ENCODE data around the gene APOL2. TPM values are rescaled to one million over a fixed set of nuclear protein-coding genes. Genes with fewer than 3 reads are reported as not detected.
"Not testable (repeated sequence)": the region's sequence is repeated elsewhere in the genome, so short reads cannot be mapped to it uniquely, and the experiment has no call there.

Gene APOL2
- polyA plus RNA-seq, 1 donor (not counting 4 experiments of a cell fraction or from before 2014, with no cell fraction given), result 8.9 TPM

DNA sequence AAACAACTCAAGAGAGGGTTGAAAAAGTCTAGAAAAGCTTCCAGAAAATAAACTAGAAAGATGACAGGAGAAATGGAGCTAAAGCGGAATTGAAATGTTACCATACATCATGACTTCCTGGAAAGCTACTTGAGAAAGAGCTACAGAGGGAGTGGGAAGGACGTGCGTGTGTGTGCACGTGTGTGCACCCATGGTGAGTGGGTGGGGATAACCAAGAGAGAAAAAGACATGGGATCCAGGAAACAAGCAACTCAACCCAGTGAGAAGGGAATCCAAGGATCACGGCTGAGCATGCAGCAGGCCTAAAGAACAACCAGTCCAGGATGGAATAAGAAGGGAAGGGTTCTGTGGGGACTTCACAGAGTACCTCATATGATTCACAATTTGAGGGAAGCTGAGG lies 35.2 kb upstream of the APOL2 start:
- no peak for FAIRE-seq
- Histone ChIP-seq H3K9me1 (ENCODE audit: control insufficient read depth, extremely low read depth, insufficient read depth, low read length) (no peaks in the 10 kb centered on the region), H3K27ac (ENCODE audit: control insufficient read depth, insufficient read depth, low read length) (no peak overlapping the region), H4K20me1 (ENCODE audit: control insufficient read depth, extremely low read depth, insufficient read depth, low read length) (peaks cover 3% of the 10 kb centered on the region), H2AFZ (ENCODE audit: control insufficient read depth, low read length) (no peak overlapping the region), H3K9ac (ENCODE audit: control insufficient read depth, extremely low read depth, insufficient read depth, low read length) (no peak overlapping the region), H3K4me1 (ENCODE audit: control insufficient read depth, extremely low read depth, insufficient read depth, low read length) (no peaks in the 10 kb centered on the region), H3K36me3 (ENCODE audit: control insufficient read depth in 2 of 2, extremely low read depth in 1 of 2, insufficient read depth in 2 of 2, low read length in 2 of 2) (peaks cover 0 to 3% of the 10 kb centered on the region in 2 experiments), H3K4me2 (ENCODE audit: control insufficient read depth, extremely low read depth, insufficient read depth, low read depth, low read length) (no peak overlapping the region), H3K9me3 (ENCODE audit: control insufficient read depth, low read depth, low read length) (no peaks in the 10 kb centered on the region), H3K79me2 (ENCODE audit: control insufficient read depth, insufficient read depth, low read length) (no peaks in the 10 kb centered on the region), H3K27me3 (ENCODE audit: control insufficient read depth, extremely low read depth, insufficient read depth, low read length) (no peaks in the 10 kb centered on the region), H3K4me3 (ENCODE audit: control insufficient read depth in 2 of 3, extremely low read depth in 1 of 3, insufficient read depth in 2 of 3, low read depth in 1 of 3, low read length in 3 of 3) (no peak overlapping the region)
- no peak for TF ChIP-seq EZH2 (IDR thresholded peaks at IDR 0.05; ENCODE audit: low read length)
- TF ChIP-seq, protein P1, sequence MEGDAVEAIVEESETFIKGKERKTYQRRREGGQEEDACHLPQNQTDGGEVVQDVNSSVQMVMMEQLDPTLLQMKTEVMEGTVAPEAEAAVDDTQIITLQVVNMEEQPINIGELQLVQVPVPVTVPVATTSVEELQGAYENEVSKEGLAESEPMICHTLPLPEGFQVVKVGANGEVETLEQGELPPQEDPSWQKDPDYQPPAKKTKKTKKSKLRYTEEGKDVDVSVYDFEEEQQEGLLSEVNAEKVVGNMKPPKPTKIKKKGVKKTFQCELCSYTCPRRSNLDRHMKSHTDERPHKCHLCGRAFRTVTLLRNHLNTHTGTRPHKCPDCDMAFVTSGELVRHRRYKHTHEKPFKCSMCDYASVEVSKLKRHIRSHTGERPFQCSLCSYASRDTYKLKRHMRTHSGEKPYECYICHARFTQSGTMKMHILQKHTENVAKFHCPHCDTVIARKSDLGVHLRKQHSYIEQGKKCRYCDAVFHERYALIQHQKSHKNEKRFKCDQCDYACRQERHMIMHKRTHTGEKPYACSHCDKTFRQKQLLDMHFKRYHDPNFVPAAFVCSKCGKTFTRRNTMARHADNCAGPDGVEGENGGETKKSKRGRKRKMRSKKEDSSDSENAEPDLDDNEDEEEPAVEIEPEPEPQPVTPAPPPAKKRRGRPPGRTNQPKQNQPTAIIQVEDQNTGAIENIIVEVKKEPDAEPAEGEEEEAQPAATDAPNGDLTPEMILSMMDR (optimal IDR thresholded peaks at IDR 0.05 in 1 of 3, IDR thresholded peaks at IDR 0.05 in 1 of 3, conservative IDR thresholded peaks at IDR 0.05 in 1 of 3; ENCODE audit: extremely low read depth in 1 of 3, insufficient read depth in 2 of 3, low read length in 3 of 3), result no peak
- DNase-seq (ENCODE audit: low read depth, low spot score), result no peak
- dilution Hi-C loops (cut with MboI; ENCODE audit: extremely low pct_ligation_motif_present, low sequenced_read_pairs), result no loop called here

DNA sequence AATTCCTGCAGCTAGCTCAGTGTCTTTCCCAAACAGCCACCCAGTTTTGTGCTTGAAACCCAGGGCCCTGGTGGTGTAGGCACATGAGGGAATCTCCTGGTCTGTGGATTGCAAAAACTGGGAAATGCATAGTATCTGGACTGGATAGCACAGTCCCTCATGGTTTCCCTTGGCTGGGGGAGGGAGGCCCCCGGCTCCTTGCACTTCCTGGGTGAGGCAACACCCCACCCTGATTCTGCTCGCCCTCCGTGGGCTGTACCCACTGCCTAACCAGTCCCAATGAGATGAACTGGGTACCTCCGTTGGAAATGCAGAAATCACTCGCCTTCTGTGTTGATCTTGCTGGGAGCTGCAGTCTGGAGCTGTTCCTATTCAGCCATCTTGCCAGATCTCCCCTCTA lies 32.6 kb upstream of the APOL2 start:
- H3K4me1 ChIP-seq (ENCODE audit: control insufficient read depth, extremely low read depth, insufficient read depth, low read length); H3K9me3 ChIP-seq (ENCODE audit: control insufficient read depth, low read depth, low read length); H3K27ac ChIP-seq (ENCODE audit: control insufficient read depth, insufficient read depth, low read length); H3K4me2 ChIP-seq (ENCODE audit: control insufficient read depth, extremely low read depth, insufficient read depth, low read depth, low read length); H3K9ac ChIP-seq (ENCODE audit: control insufficient read depth, extremely low read depth, insufficient read depth, low read length); dilution Hi-C loops (cut with MboI; ENCODE audit: extremely low pct_ligation_motif_present, low sequenced_read_pairs); H3K4me3 ChIP-seq (ENCODE audit: control insufficient read depth in 2 of 3, extremely low read depth in 1 of 3, insufficient read depth in 2 of 3, low read depth in 1 of 3, low read length in 3 of 3); FAIRE-seq; H2AFZ ChIP-seq (ENCODE audit: control insufficient read depth, low read length); H3K36me3 ChIP-seq (ENCODE audit: control insufficient read depth in 2 of 2, extremely low read depth in 1 of 2, insufficient read depth in 2 of 2, low read length in 2 of 2); H3K27me3 ChIP-seq (ENCODE audit: control insufficient read depth, extremely low read depth, insufficient read depth, low read length); DNase-seq (ENCODE audit: low read depth, low spot score); H3K79me2 ChIP-seq (ENCODE audit: control insufficient read depth, insufficient read depth, low read length); H3K9me1 ChIP-seq (ENCODE audit: control insufficient read depth, extremely low read depth, insufficient read depth, low read length); H4K20me1 ChIP-seq (ENCODE audit: control insufficient read depth, extremely low read depth, insufficient read depth, low read length): not testable (repeated sequence)

DNA sequence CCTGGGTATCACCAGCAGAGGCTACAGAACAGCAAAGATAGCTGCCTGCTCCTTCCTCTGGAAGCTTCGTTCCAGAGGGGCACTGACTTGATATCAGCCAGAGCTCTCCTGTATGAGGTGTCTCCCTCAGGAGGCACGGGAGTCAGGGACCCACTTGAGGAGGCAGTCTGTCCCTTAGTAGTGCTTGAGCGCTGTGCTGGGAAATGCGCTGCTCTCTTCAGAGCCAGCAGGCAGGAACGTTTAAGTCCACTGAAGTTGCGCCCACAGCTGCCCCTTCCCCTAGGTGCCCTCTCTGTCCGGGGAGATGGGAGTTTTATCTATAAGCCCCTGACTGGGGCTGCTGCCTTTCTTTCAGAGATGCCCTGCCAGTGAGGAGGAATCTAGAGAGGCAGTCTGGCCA lies 31.9 kb upstream of the APOL2 start:
- H4K20me1 ChIP-seq (ENCODE audit: control insufficient read depth, extremely low read depth, insufficient read depth, low read length); H3K27me3 ChIP-seq (ENCODE audit: control insufficient read depth, extremely low read depth, insufficient read depth, low read length); H3K4me3 ChIP-seq (ENCODE audit: control insufficient read depth in 2 of 3, extremely low read depth in 1 of 3, insufficient read depth in 2 of 3, low read depth in 1 of 3, low read length in 3 of 3); H3K9me3 ChIP-seq (ENCODE audit: control insufficient read depth, low read depth, low read length); DNase-seq (ENCODE audit: low read depth, low spot score); H3K36me3 ChIP-seq (ENCODE audit: control insufficient read depth in 2 of 2, extremely low read depth in 1 of 2, insufficient read depth in 2 of 2, low read length in 2 of 2); H3K4me1 ChIP-seq (ENCODE audit: control insufficient read depth, extremely low read depth, insufficient read depth, low read length); H3K79me2 ChIP-seq (ENCODE audit: control insufficient read depth, insufficient read depth, low read length); H3K27ac ChIP-seq (ENCODE audit: control insufficient read depth, insufficient read depth, low read length); H3K9ac ChIP-seq (ENCODE audit: control insufficient read depth, extremely low read depth, insufficient read depth, low read length); FAIRE-seq; dilution Hi-C loops (cut with MboI; ENCODE audit: extremely low pct_ligation_motif_present, low sequenced_read_pairs); H2AFZ ChIP-seq (ENCODE audit: control insufficient read depth, low read length); H3K9me1 ChIP-seq (ENCODE audit: control insufficient read depth, extremely low read depth, insufficient read depth, low read length); H3K4me2 ChIP-seq (ENCODE audit: control insufficient read depth, extremely low read depth, insufficient read depth, low read depth, low read length): not testable (repeated sequence)

Data from keratinocyte (primary cell).